Peyer's patch (tissue), 4 donors: Measurements from ENCODE around the gene REEP6. TPM values are rescaled to one million over a fixed set of nuclear protein-coding genes. Genes with fewer than 3 reads are reported as not detected.
A peak's percentile ranks its signal among the peaks of the same experiment; 100 is the strongest.

Experiments used
- DNase-seq, 3 donors: peaks; one replicate each; pipeline ENCODE4 v3.0.0-alpha.2; 2017 to 2019
- H3K27ac ChIP-seq, 4 donors: fragments of 200-600 bp; sonication (generic); one replicate each; pipeline ENCODE4 v1.5.1; 2016 to 2019
- H3K27me3 ChIP-seq, 2 donors: fragments of 200-600 bp; sonication (generic); one replicate each; pipeline ENCODE4 v1.5.1; 2019
- H3K36me3 ChIP-seq, 3 donors: fragments of 200-600 bp; sonication (generic); one replicate each; pipeline ENCODE4 v1.5.1; 2016 to 2019
- H3K4me1 ChIP-seq, 4 donors: fragments of 200-600 bp; sonication (generic); one replicate each; pipeline ENCODE4 v1.5.1; 2016 to 2019
- H3K4me3 ChIP-seq, 4 donors: fragments of 200-600 bp; sonication (generic); 1 replicate in 3 of 4; 2 replicates in 1 of 4; pipeline ENCODE4 v1.5.1; 2016 to 2019; ENCODE audit warnings: mild to moderate bottlenecking in 1 of 4
- H3K9me3 ChIP-seq, 4 donors: fragments of 200-600 bp; sonication (generic); one replicate each; pipeline ENCODE4 v1.5.1; 2016 to 2019; ENCODE audit warnings: mild to moderate bottlenecking in 1 of 4
- CTCF ChIP-seq, 6 experiments: fragments of 450-650 bp in 4 of 6; fragments of 200-600 bp in 2 of 6; sonication (generic) in 1 of 6; IDR thresholded peaks; one replicate each; pipeline ENCODE4 v1.5.1; 2017 to 2019; ENCODE audit warnings: antibody characterized with exemption in 6 of 6, mild to moderate bottlenecking in 3 of 6, moderate library complexity in 1 of 6
- POLR2A ChIP-seq, 2 donors: fragments of 450-650 bp; IDR thresholded peaks; one replicate each; pipeline ENCODE4 v1.5.1; 2017; ENCODE audit warnings: antibody characterized with exemption in 2 of 2, mild to moderate bottlenecking in 2 of 2, moderate library complexity in 2 of 2
- total RNA-seq, 4 donors: library from RNA; depleted of rRNA; stranded (reverse); fragments of >200 nt; gene quantifications; one replicate each; pipeline ENCODE4 v1.1.0, GENCODE V29; 2016

The REEP6 gene
- total RNA-seq, 4 donors from 2014 or later = 7.4 to 167 (median 162) TPM

- TF ChIP-seq CTCF (IDR thresholded peaks at IDR 0.05) = no peak
- TF ChIP-seq POLR2A (IDR thresholded peaks at IDR 0.05) = no peak
- no peak for DNase-seq
- Histone ChIP-seq H3K9me3 (peaks cover 0 to 8% (median 0%) of the 10 kb centered on the region in 4 donors), H3K27me3 (peaks cover 0 to 12% of the 10 kb centered on the region in 2 donors), H3K4me3 (no peak overlapping the region), H3K27ac (peak overlapping the region in 1 of 4 donors; percentile 21), H3K4me1 (peaks cover 3 to 47% (median 9%) of the 10 kb centered on the region in 4 donors), H3K36me3 (no peaks in the 10 kb centered on the region)
These were observed 19.8 kb downstream of the REEP6 start for GRCh38 chr19:1510807-1511206.

GRCh38 chr19:1511318-1512317, 20.6 kb downstream of the REEP6 start:
- H3K36me3 ChIP-seq = no peaks in the 10 kb centered on the region
- H3K9me3 ChIP-seq = peaks cover 0 to 8% (median 0%) of the 10 kb centered on the region in 4 donors
- H3K27me3 ChIP-seq = peaks cover 0 to 12% of the 10 kb centered on the region in 2 donors
- peak overlapping the region in 3 of 4 donors; percentile 36 to 93 (median 79) for H3K4me3 ChIP-seq
- no peak for DNase-seq
- TF ChIP-seq CTCF (IDR thresholded peaks at IDR 0.05) = no peak
- no peak for TF ChIP-seq POLR2A (IDR thresholded peaks at IDR 0.05)
- H3K27ac ChIP-seq = peak overlapping the region in 1 of 4 donors; percentile 88
- H3K4me1 ChIP-seq = peaks cover 3 to 47% (median 9%) of the 10 kb centered on the region in 4 donors

- TF ChIP-seq POLR2A (IDR thresholded peaks at IDR 0.05) = peak; percentile 68 to 77
- peak in 3 of 6 experiments; percentile 52 to 71 (median 53) for TF ChIP-seq CTCF (IDR thresholded peaks at IDR 0.05)
- peak within 1 kb of the TSS; percentile 25 to 88 (median 72) for H3K27ac ChIP-seq
- peaks cover 0 to 41% (median 7%) of the 10 kb centered on the region in 4 donors for H3K4me1 ChIP-seq
- peak; percentile 42 to 88 (median 86) for DNase-seq
- peaks cover 0 to 12% of the 10 kb centered on the region in 2 donors for H3K27me3 ChIP-seq
- no peaks in the 10 kb centered on the region for H3K36me3 ChIP-seq
- H3K9me3 ChIP-seq = peaks cover 0 to 8% (median 0%) of the 10 kb centered on the region in 4 donors
- peak within 1 kb of the TSS; percentile 36 to 93 (median 66) for H3K4me3 ChIP-seq
These were observed 21.9 kb downstream of the REEP6 start, which contains the start of gene ADAMTSL5 for GRCh38 chr19:1512671-1513498. Gene ADAMTSL5, minus strand, starts transcription at chr19:1513019. Its CDS starts 2,076 bp downstream, at chr19:1510943.

- Histone ChIP-seq H3K9me3 (peaks cover 0 to 2% (median 0%) of the 10 kb centered on the region in 4 donors), H3K4me1 (peaks cover 0 to 36% (median 7%) of the 10 kb centered on the region in 4 donors), H3K27me3 (peaks cover 0 to 12% of the 10 kb centered on the region in 2 donors), H3K4me3 (peak overlapping the region; percentile 36 to 93 (median 66)), H3K27ac (peak overlapping the region; percentile 25 to 88 (median 72)), H3K36me3 (no peaks in the 10 kb centered on the region)
- peak in 2 of 3 donors; percentile 75 to 79 for DNase-seq
- no peak for TF ChIP-seq POLR2A (IDR thresholded peaks at IDR 0.05)
- TF ChIP-seq CTCF (IDR thresholded peaks at IDR 0.05) = peak; percentile 20 to 83 (median 72)
These were observed 22.7 kb downstream of the REEP6 start for GRCh38 chr19:1513499-1514294.
